SK-N-SH treated with all-trans-retinoic acid at 6 μM for 48 hours (cell line): ENCODE measurements around the gene AKR1D1.
"Not testable (repeated sequence)": the region's sequence is repeated elsewhere in the genome, so short reads cannot be mapped to it uniquely, and the experiment has no call there.

Experiments used
- ATAC-seq: fragments of 200-7000 bp; cut with Tn5 transposase; 3 replicates; pipeline ENCODE4 v1.9.1; 2020; ENCODE audit warnings: mild to moderate bottlenecking, moderate library complexity
- BACH2 ChIP-seq: fragments of 250-450 bp; sonication (Bioruptor Pico); IDR thresholded peaks from 2 replicates; pipeline ENCODE4 v1.9.0; 2021; ENCODE audit warnings: mild to moderate bottlenecking, borderline replicate concordance
- CREB5 ChIP-seq: fragments of 250-450 bp; sonication (Bioruptor Pico); IDR thresholded peaks from 2 replicates; pipeline ENCODE4 v1.5.1; 2020; ENCODE audit warnings: low read depth, mild to moderate bottlenecking, moderate library complexity
- CSDC2 ChIP-seq: fragments of 250-450 bp; sonication (Bioruptor Pico); IDR thresholded peaks from 2 replicates; pipeline ENCODE4 v1.5.0; 2020; ENCODE audit warnings: mild to moderate bottlenecking, moderate library complexity
- CSRNP3 ChIP-seq: fragments of 250-450 bp; sonication (Bioruptor Pico); IDR thresholded peaks from 2 replicates; pipeline ENCODE4 v1.5.1; 2021; ENCODE audit warnings: mild to moderate bottlenecking, moderate library complexity
- ESRRG ChIP-seq: fragments of 250-450 bp; sonication (Bioruptor Pico); IDR thresholded peaks from 2 replicates; pipeline ENCODE4 v1.6.1; 2021; ENCODE audit warnings: mild to moderate bottlenecking
- GLIS3 ChIP-seq: fragments of 250-450 bp; sonication (Bioruptor Pico); IDR thresholded peaks from 2 replicates; pipeline ENCODE4 v1.5.0; 2020; ENCODE audit warnings: mild to moderate bottlenecking, moderate library complexity
- ISL1 ChIP-seq: fragments of 250-450 bp; sonication (Bioruptor Pico); IDR thresholded peaks from 2 replicates; pipeline ENCODE4 v2.1.2; 2022; ENCODE audit warnings: mild to moderate bottlenecking, moderate library complexity
- OSR1 ChIP-seq: fragments of 250-450 bp; sonication (Bioruptor Pico); IDR thresholded peaks from 2 replicates; pipeline ENCODE4 v1.8.0; 2022; ENCODE audit warnings: moderate library complexity, mild to moderate bottlenecking, inconsistent platforms
- POU6F1 ChIP-seq: fragments of 250-450 bp; sonication (Bioruptor Pico); IDR thresholded peaks from 2 replicates; pipeline ENCODE4 v1.8.0; 2021; ENCODE audit warnings: low read depth, mild to moderate bottlenecking, moderate library complexity, borderline replicate concordance
- PPARA ChIP-seq: fragments of 250-450 bp; sonication (Bioruptor Pico); IDR thresholded peaks from 2 replicates; pipeline ENCODE4 v1.5.0; 2020; ENCODE audit warnings: mild to moderate bottlenecking, borderline replicate concordance
- RARB ChIP-seq: fragments of 250-450 bp; sonication (Bioruptor Pico); IDR thresholded peaks from 2 replicates; pipeline ENCODE4 v1.8.0; 2021; ENCODE audit warnings: mild to moderate bottlenecking, moderate library complexity
- SNAI2 ChIP-seq: fragments of 250-450 bp; sonication (Bioruptor Pico); IDR thresholded peaks from 2 replicates; pipeline ENCODE4 v1.5.0; 2020; ENCODE audit warnings: mild to moderate bottlenecking, moderate library complexity
- TCF4 ChIP-seq: fragments of 250-450 bp; sonication (Bioruptor Pico); IDR thresholded peaks from 2 replicates; pipeline ENCODE4 v1.8.0; 2021; ENCODE audit warnings: mild to moderate bottlenecking, moderate library complexity, borderline replicate concordance
- TOX ChIP-seq: fragments of 250-450 bp; sonication (Bioruptor Pico); IDR thresholded peaks from 2 replicates; pipeline ENCODE4 v1.8.0; 2021; ENCODE audit warnings: mild to moderate bottlenecking, moderate library complexity, borderline replicate concordance
- TSHZ2 ChIP-seq: fragments of 250-450 bp; sonication (Bioruptor Pico); IDR thresholded peaks from 2 replicates; pipeline ENCODE4 v1.5.0; 2020; ENCODE audit warnings: mild to moderate bottlenecking, moderate library complexity
- ZC3H10 ChIP-seq: fragments of 250-450 bp; sonication (Bioruptor Pico); IDR thresholded peaks from 2 replicates; pipeline ENCODE4 v1.5.1; 2021; ENCODE audit warnings: mild to moderate bottlenecking, moderate library complexity
- ZFP3 ChIP-seq: fragments of 250-450 bp; sonication (Bioruptor Pico); IDR thresholded peaks from 2 replicates; pipeline ENCODE4 v1.5.0; 2020; ENCODE audit warnings: mild to moderate bottlenecking, moderate library complexity
- ZFP30 ChIP-seq: fragments of 450-650 bp; formaldehyde crosslinking; IDR thresholded peaks from 2 replicates; pipeline ENCODE4 v1.5.0; 2022; ENCODE audit warnings: mild to moderate bottlenecking, moderate library complexity
- ZNF565 ChIP-seq: fragments of 450-650 bp; formaldehyde crosslinking; conservative IDR thresholded peaks from 2 replicates; pipeline ENCODE4 v1.5.0; 2020; ENCODE audit warnings: low read depth, mild to moderate bottlenecking, moderate library complexity
- ZNF70 ChIP-seq: fragments of 450-650 bp; formaldehyde crosslinking; IDR thresholded peaks from 2 replicates; pipeline ENCODE4 v1.5.0; 2020; ENCODE audit warnings: mild to moderate bottlenecking, moderate library complexity
- ZNF8 ChIP-seq: fragments of 450-650 bp; formaldehyde crosslinking; IDR thresholded peaks from 2 replicates; pipeline ENCODE4 v1.5.0; 2020; ENCODE audit warnings: mild to moderate bottlenecking, moderate library complexity

The AKR1D1 gene

GRCh38 chr7:138074121-138074520, 2.1 kb upstream of the AKR1D1 start:
- ATAC-seq: no peak
- TF ChIP-seq ESRRG (CRISPR knock-in tag) (no peak), ZFP30 (CRISPR knock-in tag) (no peak), TSHZ2 (CRISPR knock-in tag) (no peak), POU6F1 (CRISPR knock-in tag) (no peak), TOX (CRISPR knock-in tag) (no peak), ISL1 (CRISPR knock-in tag) (no peak), BACH2 (CRISPR knock-in tag) (no peak), RARB (CRISPR knock-in tag) (no peak), ZNF565 (CRISPR knock-in tag) (no peak), ZC3H10 (CRISPR knock-in tag) (no peak), TCF4 (no peak), CREB5 (CRISPR knock-in tag) (no peak), ZNF70 (no peak)

GRCh38 chr7:138074540-138074939, 1.7 kb upstream of the AKR1D1 start:
- TF ChIP-seq ZFP30 (CRISPR knock-in tag): no peak
- no peak for ATAC-seq

- TF ChIP-seq CSRNP3 (CRISPR knock-in tag) (no peak), SNAI2 (CRISPR knock-in tag) (no peak), CREB5 (CRISPR knock-in tag) (no peak)
- ATAC-seq: no peak
Measured at GRCh38 chr7:138075350-138075749, 909 bp upstream of the AKR1D1 start.

- not testable (repeated sequence) for ATAC-seq
Measured at GRCh38 chr7:138075786-138076185, 473 bp upstream of the AKR1D1 start.

GRCh38 chr7:138077809-138078208, 1.6 kb downstream of the AKR1D1 start:
- TF ChIP-seq CSDC2 (CRISPR knock-in tag): no peak
- TF ChIP-seq ZNF8 (CRISPR knock-in tag): no peak
- no peak for TF ChIP-seq ZNF70
- TF ChIP-seq GLIS3 (CRISPR knock-in tag): no peak
- no peak for TF ChIP-seq ZFP30 (CRISPR knock-in tag)
- no peak for TF ChIP-seq TOX (CRISPR knock-in tag)
- TF ChIP-seq POU6F1 (CRISPR knock-in tag): no peak
- no peak for TF ChIP-seq OSR1 (CRISPR knock-in tag)
- no peak for TF ChIP-seq ZNF565 (CRISPR knock-in tag)
- no peak for TF ChIP-seq ZFP3 (CRISPR knock-in tag)
- TF ChIP-seq PPARA (CRISPR knock-in tag): no peak
- TF ChIP-seq, all 23 proteins: peak for 0
- no peak for ATAC-seq
